NCI-H82 (cell line): ENCODE data around the gene TTLL11.

ENCODE experiments used
- DNase-seq: peaks from one replicate; lab custom pipeline; 2025; lab: John Stamatoyannopoulos, UW

Gene TTLL11

GRCh38 chr9:122110100-122110833, 17.2 kb upstream of the TTLL11 start:
- DNase-seq, result no peak

- DNase-seq, result peak; percentile 74
These were observed 16.1 kb upstream of the TTLL11 start for GRCh38 chr9:122109035-122109813.

- DNase-seq, result peak; percentile 6
These were observed 14.2 kb upstream of the TTLL11 start for GRCh38 chr9:122107291-122107805.

GRCh38 chr9:122106576-122106975, 13.5 kb upstream of the TTLL11 start:
- no peak for DNase-seq

- no peak for DNase-seq
These were observed 10.9 kb upstream of the TTLL11 start for GRCh38 chr9:122103985-122104384.

- DNase-seq, result no peak
These were observed 9.0 kb upstream of the TTLL11 start for GRCh38 chr9:122102156-122102555.

- DNase-seq, result no peak
These were observed 7.6 kb upstream of the TTLL11 start for GRCh38 chr9:122100756-122101155.

GRCh38 chr9:122099271-122099869, 6.3 kb upstream of the TTLL11 start:
- DNase-seq, result peak; percentile 89

- DNase-seq, result no peak
These were observed 4.7 kb upstream of the TTLL11 start for GRCh38 chr9:122097679-122098315.

GRCh38 chr9:122096620-122097415, 3.7 kb upstream of the TTLL11 start:
- DNase-seq, result no peak

- peak; percentile 76 for DNase-seq
These were observed 2.1 kb upstream of the TTLL11 start for GRCh38 chr9:122095010-122095767.

GRCh38 chr9:122091682-122092592, 1.2 kb downstream of the TTLL11 start:
- peak; percentile 47 for DNase-seq

- peak; percentile 15 for DNase-seq
These were observed 2.1 kb downstream of the TTLL11 start for GRCh38 chr9:122090981-122091380.

GRCh38 chr9:122090287-122090883, 2.7 kb downstream of the TTLL11 start:
- DNase-seq, result no peak

- no peak for DNase-seq
These were observed 4.0 kb downstream of the TTLL11 start for GRCh38 chr9:122088880-122089706.

GRCh38 chr9:122087406-122088200, 5.5 kb downstream of the TTLL11 start:
- no peak for DNase-seq

- no peak for DNase-seq
These were observed 6.2 kb downstream of the TTLL11 start for GRCh38 chr9:122086873-122087272.
